ENCODE measurements around the gene PCCA. TPM values are rescaled to one million over a fixed set of nuclear protein-coding genes. Genes with fewer than 3 reads are reported as not detected.

The PCCA gene
- total and polyA plus RNA-seq, 4 donors: 30.1 to 160 (median 76.3) TPM

GRCh38 chr13:100470866-100471505, 382.1 kb downstream of the PCCA start:
- peaks cover 0 to 2% (median 0%) of the 10 kb centered on the region in 4 donors for H3K36me3 ChIP-seq (ENCODE audit: control insufficient read depth in 4 of 4, insufficient read depth in 3 of 4, low read depth in 1 of 4, low read length in 3 of 4)
- WGBS: 82% methylated on average over 5 of the region's 5 CpGs
- no peaks in the 10 kb centered on the region for H3K27me3 ChIP-seq (ENCODE audit: control insufficient read depth in 4 of 4, insufficient read depth in 4 of 4, low read length in 3 of 4)
- no peak overlapping the region for H3K4me3 ChIP-seq (ENCODE audit: low read depth in 1 of 3, low read length in 3 of 3)
- DNase-seq (ENCODE audit: low spot score): no peak
- H3K9ac ChIP-seq (ENCODE audit: low read depth in 1 of 2, low read length in 2 of 2): no peak overlapping the region
- no peaks in the 10 kb centered on the region for H3K9me3 ChIP-seq (ENCODE audit: control insufficient read depth in 4 of 4, low read length in 3 of 4)
- H3K4me1 ChIP-seq (ENCODE audit: control insufficient read depth in 4 of 4, insufficient read depth in 4 of 4, low read length in 3 of 4): no peaks in the 10 kb centered on the region
- H3K27ac ChIP-seq (ENCODE audit: low read depth in 1 of 2, low read length in 2 of 2): no peak overlapping the region
- TF ChIP-seq RAD21 (IDR thresholded peaks at IDR 0.05) (no peak), ZBTB33 (IDR thresholded peaks at IDR 0.05) (no peak), HNF4A (conservative IDR thresholded peaks at IDR 0.05) (no peak), YY1 (IDR thresholded peaks at IDR 0.05) (no peak), NR2F2 (IDR thresholded peaks at IDR 0.05) (no peak), FOXA1 (IDR thresholded peaks at IDR 0.05) (no peak), REST (IDR thresholded peaks at IDR 0.05) (no peak), EGR1 (IDR thresholded peaks at IDR 0.05; ENCODE audit: low read depth in 2 of 2) (no peak), TAF1 (conservative IDR thresholded peaks at IDR 0.05) (no peak), JUND (IDR thresholded peaks at IDR 0.05) (no peak), SP1 (IDR thresholded peaks at IDR 0.05) (no peak), RXRA (IDR thresholded peaks at IDR 0.05) (no peak), FOXA2 (IDR thresholded peaks at IDR 0.05) (no peak), GABPA (IDR thresholded peaks at IDR 0.05 in 1 of 2, conservative IDR thresholded peaks at IDR 0.05 in 1 of 2) (no peak), HNF4G (IDR thresholded peaks at IDR 0.05) (no peak)
- TF ChIP-seq, protein P1, sequence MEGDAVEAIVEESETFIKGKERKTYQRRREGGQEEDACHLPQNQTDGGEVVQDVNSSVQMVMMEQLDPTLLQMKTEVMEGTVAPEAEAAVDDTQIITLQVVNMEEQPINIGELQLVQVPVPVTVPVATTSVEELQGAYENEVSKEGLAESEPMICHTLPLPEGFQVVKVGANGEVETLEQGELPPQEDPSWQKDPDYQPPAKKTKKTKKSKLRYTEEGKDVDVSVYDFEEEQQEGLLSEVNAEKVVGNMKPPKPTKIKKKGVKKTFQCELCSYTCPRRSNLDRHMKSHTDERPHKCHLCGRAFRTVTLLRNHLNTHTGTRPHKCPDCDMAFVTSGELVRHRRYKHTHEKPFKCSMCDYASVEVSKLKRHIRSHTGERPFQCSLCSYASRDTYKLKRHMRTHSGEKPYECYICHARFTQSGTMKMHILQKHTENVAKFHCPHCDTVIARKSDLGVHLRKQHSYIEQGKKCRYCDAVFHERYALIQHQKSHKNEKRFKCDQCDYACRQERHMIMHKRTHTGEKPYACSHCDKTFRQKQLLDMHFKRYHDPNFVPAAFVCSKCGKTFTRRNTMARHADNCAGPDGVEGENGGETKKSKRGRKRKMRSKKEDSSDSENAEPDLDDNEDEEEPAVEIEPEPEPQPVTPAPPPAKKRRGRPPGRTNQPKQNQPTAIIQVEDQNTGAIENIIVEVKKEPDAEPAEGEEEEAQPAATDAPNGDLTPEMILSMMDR (IDR thresholded peaks at IDR 0.05; ENCODE audit: low read depth, low read length, missing input control): no peak
- TF ChIP-seq, protein P2, sequence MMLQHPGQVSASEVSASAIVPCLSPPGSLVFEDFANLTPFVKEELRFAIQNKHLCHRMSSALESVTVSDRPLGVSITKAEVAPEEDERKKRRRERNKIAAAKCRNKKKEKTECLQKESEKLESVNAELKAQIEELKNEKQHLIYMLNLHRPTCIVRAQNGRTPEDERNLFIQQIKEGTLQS (IDR thresholded peaks at IDR 0.05): no peak
- TF ChIP-seq, protein P3, sequence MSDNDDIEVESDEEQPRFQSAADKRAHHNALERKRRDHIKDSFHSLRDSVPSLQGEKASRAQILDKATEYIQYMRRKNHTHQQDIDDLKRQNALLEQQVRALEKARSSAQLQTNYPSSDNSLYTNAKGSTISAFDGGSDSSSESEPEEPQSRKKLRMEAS (IDR thresholded peaks at IDR 0.05): no peak

All from liver (tissue), 9 donors.